Kidney epithelial cell (primary cell): ENCODE results near the gene TERT. TPM values are rescaled to one million over a fixed set of nuclear protein-coding genes. Genes with fewer than 3 reads are reported as not detected.
"Not testable (repeated sequence)": the region's sequence is repeated elsewhere in the genome, so short reads cannot be mapped to it uniquely, and the experiment has no call there.

ENCODE experiments used
- DNase-seq: peaks from one replicate; pipeline ENCODE4 v3.0.0-alpha.2; 2010; ENCODE audit warnings: low read depth
- H3K27me3 ChIP-seq: 2 replicates; pipeline ENCODE4 v1.6.0; 2011; ENCODE audit warnings: low read length; ENCODE audit not compliant: control insufficient read depth, insufficient read depth
- H3K36me3 ChIP-seq: 2 replicates; pipeline ENCODE4 v1.5.1; 2011; ENCODE audit warnings: low read length; ENCODE audit not compliant: control insufficient read depth, insufficient read depth
- H3K4me3 ChIP-seq: 2 replicates; pipeline ENCODE4 v1.5.1; 2011; ENCODE audit warnings: low read depth, mild to moderate bottlenecking, control low read depth, low read length
- total RNA-seq: library from RNA; depleted of rRNA; stranded (reverse); fragments of >200 nt; gene quantifications from 2 replicates; pipeline ENCODE4 v1.2.3, GENCODE V29; 2015
- TF ChIP-seq, protein P1 (sequence below): IDR thresholded peaks from 2 replicates; pipeline ENCODE4 v1.5.1; 2011; ENCODE audit warnings: mild to moderate bottlenecking, moderate library complexity, low read length, control low read depth, inconsistent platforms; ENCODE audit not compliant: insufficient read depth, poor library complexity, severe bottlenecking

TERT gene
- total RNA-seq, 1 donor from 2014 or later: not detected

DNA sequence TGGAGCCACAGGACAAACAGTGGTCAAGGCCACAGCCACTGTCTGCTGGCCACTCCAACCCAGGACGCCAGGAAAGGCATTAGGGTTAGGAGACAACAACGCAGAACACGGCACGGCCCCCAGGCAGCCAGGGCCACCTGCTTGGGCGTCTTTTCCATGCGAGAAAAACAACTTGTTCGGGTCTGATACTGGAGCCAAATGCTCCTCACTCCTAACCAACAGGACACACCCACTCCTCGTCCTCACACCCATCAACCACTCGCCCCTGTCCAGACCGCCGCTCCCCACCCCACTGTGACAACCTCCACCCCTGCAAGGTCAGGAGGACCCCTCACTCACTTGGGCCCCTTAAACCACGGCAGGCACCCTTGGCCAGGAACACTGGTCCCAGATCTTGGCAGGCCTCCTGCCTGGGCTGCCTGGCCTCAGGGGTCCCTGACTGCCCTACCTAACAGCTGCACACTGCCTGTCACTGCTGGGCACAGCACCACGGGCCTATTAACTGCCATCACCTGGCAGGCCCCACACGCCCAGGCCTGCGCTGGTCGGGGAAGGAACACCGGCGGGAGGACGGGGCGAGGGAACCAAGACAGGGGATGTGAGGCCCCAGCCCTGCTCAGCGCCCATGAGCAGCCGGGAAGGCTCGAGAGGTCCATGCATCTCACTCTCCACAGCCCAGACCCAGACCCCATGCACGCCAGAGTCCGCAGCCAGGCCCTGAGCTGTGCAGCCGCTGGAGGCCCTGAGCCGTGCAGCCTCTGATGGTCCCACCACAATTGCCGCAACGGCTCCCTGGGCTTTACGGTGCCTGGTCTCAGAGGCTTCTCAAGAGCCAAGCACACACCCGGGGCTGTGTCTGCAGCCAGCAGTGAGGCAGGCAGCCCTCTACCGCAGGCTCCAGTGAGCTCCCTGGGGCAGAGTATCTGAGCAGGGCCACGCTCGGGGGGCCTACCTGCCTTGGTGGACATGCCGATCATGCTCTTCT is 36.3 kb upstream of the TERT start:
- DNase-seq: no peak
- H3K36me3 ChIP-seq: peaks cover 1% of the 10 kb centered on the region
- no peak overlapping the region for H3K4me3 ChIP-seq
- TF ChIP-seq, protein P1, sequence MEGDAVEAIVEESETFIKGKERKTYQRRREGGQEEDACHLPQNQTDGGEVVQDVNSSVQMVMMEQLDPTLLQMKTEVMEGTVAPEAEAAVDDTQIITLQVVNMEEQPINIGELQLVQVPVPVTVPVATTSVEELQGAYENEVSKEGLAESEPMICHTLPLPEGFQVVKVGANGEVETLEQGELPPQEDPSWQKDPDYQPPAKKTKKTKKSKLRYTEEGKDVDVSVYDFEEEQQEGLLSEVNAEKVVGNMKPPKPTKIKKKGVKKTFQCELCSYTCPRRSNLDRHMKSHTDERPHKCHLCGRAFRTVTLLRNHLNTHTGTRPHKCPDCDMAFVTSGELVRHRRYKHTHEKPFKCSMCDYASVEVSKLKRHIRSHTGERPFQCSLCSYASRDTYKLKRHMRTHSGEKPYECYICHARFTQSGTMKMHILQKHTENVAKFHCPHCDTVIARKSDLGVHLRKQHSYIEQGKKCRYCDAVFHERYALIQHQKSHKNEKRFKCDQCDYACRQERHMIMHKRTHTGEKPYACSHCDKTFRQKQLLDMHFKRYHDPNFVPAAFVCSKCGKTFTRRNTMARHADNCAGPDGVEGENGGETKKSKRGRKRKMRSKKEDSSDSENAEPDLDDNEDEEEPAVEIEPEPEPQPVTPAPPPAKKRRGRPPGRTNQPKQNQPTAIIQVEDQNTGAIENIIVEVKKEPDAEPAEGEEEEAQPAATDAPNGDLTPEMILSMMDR: no peak
- H3K27me3 ChIP-seq: no peaks in the 10 kb centered on the region

- H3K27me3 ChIP-seq: no peaks in the 10 kb centered on the region
- no peak overlapping the region for H3K4me3 ChIP-seq
Observed at GRCh38 chr5:1330146-1330846, 35.4 kb upstream of the TERT start.

GRCh38 chr5:1329111-1329579 is 34.3 kb upstream of the TERT start:
- TF ChIP-seq, protein P1: no peak
- no peaks in the 10 kb centered on the region for H3K36me3 ChIP-seq
- DNase-seq: no peak
- H3K27me3 ChIP-seq: no peaks in the 10 kb centered on the region
- no peak overlapping the region for H3K4me3 ChIP-seq

More at GRCh38 chr5:1330146-1330846, 35.4 kb upstream of the TERT start:
- TF ChIP-seq, protein P1: no peak
- no peaks in the 10 kb centered on the region for H3K36me3 ChIP-seq
- no peak for DNase-seq

DNA sequence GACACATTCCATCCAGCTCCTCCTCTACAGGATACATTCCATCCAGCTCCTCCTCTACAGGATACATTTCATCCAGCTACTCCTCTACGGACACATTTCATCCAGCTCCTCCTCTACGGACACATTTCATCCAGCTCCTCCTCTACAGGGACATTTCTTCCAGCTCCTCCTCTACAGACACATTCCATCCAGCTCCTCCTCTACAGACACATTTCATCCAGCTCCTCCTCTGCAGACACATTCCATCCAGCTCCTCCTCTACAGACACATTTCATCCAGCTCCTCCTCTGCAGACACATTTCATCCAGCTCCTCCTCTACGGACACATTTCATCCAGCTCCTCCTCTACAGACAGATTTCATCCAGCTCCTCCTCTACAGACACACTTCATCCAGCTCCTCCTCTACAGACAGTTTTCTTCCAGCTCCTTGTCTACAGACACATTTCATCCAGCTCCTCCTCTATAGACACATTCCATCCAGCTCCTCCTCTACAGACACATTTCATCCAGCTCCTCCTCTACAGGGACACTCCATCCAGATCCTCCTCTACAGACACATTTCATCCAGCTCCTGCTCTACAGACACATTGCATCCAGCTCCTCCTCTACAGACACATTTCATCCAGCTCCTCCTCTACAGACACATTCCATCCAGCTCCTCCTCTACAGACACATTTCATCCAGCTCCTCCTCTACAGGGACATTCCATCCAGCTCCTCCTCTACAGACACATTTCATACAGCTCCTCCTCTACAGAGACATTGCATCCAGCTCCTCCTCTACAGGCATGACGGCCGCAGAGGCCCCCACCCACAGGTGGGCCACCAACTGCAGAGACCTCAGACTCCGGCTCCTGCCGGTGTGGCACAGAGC is 33.6 kb upstream of the TERT start:
- not testable (repeated sequence) for H3K27me3 ChIP-seq, H3K36me3 ChIP-seq, DNase-seq, H3K4me3 ChIP-seq

- H3K4me3 ChIP-seq, H3K36me3 ChIP-seq, H3K27me3 ChIP-seq, DNase-seq: not testable (repeated sequence)
Observed at GRCh38 chr5:1326901-1327756, 32.3 kb upstream of the TERT start.

GRCh38 chr5:1326532-1326875 is 31.6 kb upstream of the TERT start:
- H3K27me3 ChIP-seq, DNase-seq, H3K4me3 ChIP-seq, H3K36me3 ChIP-seq: not testable (repeated sequence)
